ENCODE measurements around the gene STIP1. TPM values are rescaled to one million over a fixed set of nuclear protein-coding genes. Genes with fewer than 3 reads are reported as not detected.

The STIP1 gene
- total RNA-seq, 1 donor from 2014 or later, result 127 TPM

GRCh38 chr11:64231546-64231945 is 45.6 kb downstream of the STIP1 start:
- H3K4me1 Mint-ChIP-seq, result peaks cover 30% of the 10 kb centered on the region
- no peaks in the 10 kb centered on the region for H3K9me3 Mint-ChIP-seq
- H3K27ac Mint-ChIP-seq, result no peak overlapping the region

GRCh38 chr11:64232182-64232966 is 46.4 kb downstream of the STIP1 start:
- peaks cover 23% of the 10 kb centered on the region for H3K4me1 Mint-ChIP-seq
- H3K9me3 Mint-ChIP-seq, result no peaks in the 10 kb centered on the region
- H3K4me3 Mint-ChIP-seq, result peak overlapping the region; percentile 83
- H3K36me3 Mint-ChIP-seq, result no peaks in the 10 kb centered on the region
- TF ChIP-seq CTCF (IDR thresholded peaks at IDR 0.05; ENCODE audit: unreplicated experiment), result no peak
- H3K27me3 Mint-ChIP-seq (ENCODE audit: low read depth), result no peaks in the 10 kb centered on the region
- peak overlapping the region; percentile 47 for H3K27ac Mint-ChIP-seq
- no peak for DNase-seq (ENCODE audit: low spot score in 2 of 2, unreplicated experiment in 2 of 2)

More at GRCh38 chr11:64231546-64231945, 45.6 kb downstream of the STIP1 start:
- H3K36me3 Mint-ChIP-seq, result no peaks in the 10 kb centered on the region
- no peak for TF ChIP-seq CTCF (IDR thresholded peaks at IDR 0.05; ENCODE audit: unreplicated experiment)
- H3K27me3 Mint-ChIP-seq (ENCODE audit: low read depth), result no peaks in the 10 kb centered on the region
- no peak for DNase-seq (ENCODE audit: low spot score in 2 of 2, unreplicated experiment in 2 of 2)
- peak overlapping the region; percentile 83 for H3K4me3 Mint-ChIP-seq

- Mint-ChIP-seq H3K36me3 (peaks cover 3% of the 10 kb centered on the region), H3K4me1 (peaks cover 19% of the 10 kb centered on the region), H3K4me3 (peak overlapping the region; percentile 83), H3K9me3 (no peaks in the 10 kb centered on the region), H3K27ac (peak overlapping the region; percentile 47), H3K27me3 (ENCODE audit: low read depth) (no peaks in the 10 kb centered on the region)
- DNase-seq (ENCODE audit: low spot score in 2 of 2, unreplicated experiment in 2 of 2), result no peak
- TF ChIP-seq CTCF (IDR thresholded peaks at IDR 0.05; ENCODE audit: unreplicated experiment), result no peak
Measured at GRCh38 chr11:64232967-64233315, 47.0 kb downstream of the STIP1 start.

GRCh38 chr11:64233913-64234586 is 48.1 kb downstream of the STIP1 start, which contains the start of gene VEGFB:
VEGFB (plus strand) TSS chr11:64234584; CDS start chr11:64234834, 250 bp downstream.
- Mint-ChIP-seq H3K27me3 (ENCODE audit: low read depth) (no peaks in the 10 kb centered on the region), H3K9me3 (no peaks in the 10 kb centered on the region), H3K36me3 (peaks cover 3% of the 10 kb centered on the region), H3K27ac (peak within 1 kb of the TSS; percentile 85), H3K4me1 (peaks cover 19% of the 10 kb centered on the region), H3K4me3 (peak within 1 kb of the TSS; percentile 83)
- peak in 1 of 2 experiments; percentile 55 for DNase-seq (ENCODE audit: low spot score in 2 of 2, unreplicated experiment in 2 of 2)
- no peak for TF ChIP-seq CTCF (IDR thresholded peaks at IDR 0.05; ENCODE audit: unreplicated experiment)

- peak in 1 of 2 experiments; percentile 60 for DNase-seq (ENCODE audit: low spot score in 2 of 2, unreplicated experiment in 2 of 2)
- Mint-ChIP-seq H3K4me3 (peak overlapping the region; percentile 82), H3K36me3 (peaks cover 3% of the 10 kb centered on the region), H3K27ac (peak overlapping the region; percentile 85), H3K27me3 (ENCODE audit: low read depth) (no peaks in the 10 kb centered on the region), H3K9me3 (no peaks in the 10 kb centered on the region), H3K4me1 (peaks cover 21% of the 10 kb centered on the region)
- TF ChIP-seq CTCF (IDR thresholded peaks at IDR 0.05; ENCODE audit: unreplicated experiment), result no peak
Measured at GRCh38 chr11:64234647-64235379, 48.8 kb downstream of the STIP1 start.
